Hepatocyte (in vitro differentiated cells): ENCODE measurements around the gene IGF2BP1.
"Not testable (repeated sequence)": the region's sequence is repeated elsewhere in the genome, so short reads cannot be mapped to it uniquely, and the experiment has no call there.

Source experiments
- CTCF ChIP-seq: fragments of 200-600 bp; sonication (generic); IDR thresholded peaks from 2 replicates; pipeline ENCODE4 v1.5.1; 2016; ENCODE audit warnings: antibody characterized with exemption, mild to moderate bottlenecking; ENCODE audit not compliant: poor library complexity
- EZH2 ChIP-seq: fragments of 200-600 bp; sonication (generic); IDR thresholded peaks from 2 replicates; pipeline ENCODE4 v1.6.1; 2016; ENCODE audit warnings: antibody characterized with exemption, mild to moderate bottlenecking, borderline replicate concordance
- EZH2phosphoT487 ChIP-seq: fragments of 200-600 bp; sonication (generic); IDR thresholded peaks from one replicate; pipeline ENCODE4 v1.6.1; 2018; ENCODE audit warnings: antibody characterized with exemption, mild to moderate bottlenecking, low read depth, moderate library complexity; ENCODE audit not compliant: unreplicated experiment, severe bottlenecking

DNA sequence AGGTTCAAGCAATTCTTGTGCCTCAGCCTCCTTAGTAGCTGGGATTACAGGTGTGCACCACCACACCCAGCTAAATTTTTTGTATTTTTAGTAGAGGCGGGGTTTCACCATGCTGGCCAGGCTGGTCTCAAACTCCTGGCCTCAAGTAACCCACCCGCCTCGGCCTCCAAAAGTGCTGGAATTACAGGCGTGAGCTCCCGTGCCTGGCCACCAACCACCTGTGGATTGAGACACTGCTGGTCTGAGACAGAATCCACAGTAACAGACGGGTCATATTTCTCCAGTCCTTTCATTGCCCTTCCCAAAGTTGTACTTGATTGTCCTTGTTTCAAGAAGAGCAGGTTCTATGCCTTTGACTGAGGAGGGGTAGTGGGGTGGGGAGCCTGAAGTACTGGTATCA, 42.3 kb downstream of the IGF2BP1 start:
- not testable (repeated sequence) for TF ChIP-seq EZH2phosphoT487, CTCF, EZH2
